Lower leg skin (tissue), 3 donors: ENCODE data around the gene AP3M1.

Experiments used
- CTCF ChIP-seq, 3 donors: fragments of 450-650 bp; IDR thresholded peaks; one replicate each; pipeline ENCODE4 v1.5.1; 2016; ENCODE audit warnings: antibody characterized with exemption in 3 of 3, mild to moderate bottlenecking in 3 of 3, moderate library complexity in 2 of 3
- POLR2A ChIP-seq, 2 donors: fragments of 450-650 bp; IDR thresholded peaks; one replicate each; pipeline ENCODE4 v1.6.1; 2016 to 2017; ENCODE audit warnings: antibody characterized with exemption in 2 of 2, mild to moderate bottlenecking in 1 of 2, moderate library complexity in 1 of 2

- no peak for TF ChIP-seq CTCF (IDR thresholded peaks at IDR 0.05)
- no peak for TF ChIP-seq POLR2A (IDR thresholded peaks at IDR 0.05)
These were observed 1.5 kb upstream of the AP3M1 start for GRCh38 chr10:74151879-74152722.
